GM23338 (cell line): ENCODE results near the gene CDCA5. TPM values are rescaled to one million over a fixed set of nuclear protein-coding genes. Genes with fewer than 3 reads are reported as not detected.
A peak's percentile ranks its signal among the peaks of the same experiment; 100 is the strongest.

ENCODE experiments used
- ATAC-seq: fragments of 200-7000 bp; cut with Tn5 transposase; 3 replicates; pipeline ENCODE4 v1.9.1; 2020
- DNase-seq: peaks from one replicate; pipeline ENCODE4 v3.0.0-alpha.2; 2015; ENCODE audit warnings: low spot score
- H2AFZ ChIP-seq: fragments of 200-600 bp; sonication (generic); 2 replicates; pipeline ENCODE4 v1.8.0; 2016; ENCODE audit warnings: antibody characterized with exemption, mild to moderate bottlenecking, moderate library complexity
- H3F3A ChIP-seq: fragments of 200-600 bp; sonication (generic); replicated peaks from 2 replicates; pipeline ENCODE4 v1.8.0; 2017; ENCODE audit warnings: antibody characterized with exemption, mixed run types, low read depth
- H3K27ac ChIP-seq: fragments of 200-600 bp; sonication (generic); 2 replicates; pipeline ENCODE4 v1.6.1; 2016; ENCODE audit warnings: low read depth
- H3K27me3 ChIP-seq: fragments of 200-600 bp; sonication (generic); 2 replicates; pipeline ENCODE4 v1.8.0; 2016; ENCODE audit warnings: mild to moderate bottlenecking, mixed run types, moderate library complexity; ENCODE audit not compliant: insufficient read depth
- H3K36me3 ChIP-seq: fragments of 200-600 bp; sonication (generic); 2 replicates; pipeline ENCODE4 v1.8.0; 2016; ENCODE audit warnings: mild to moderate bottlenecking; ENCODE audit not compliant: insufficient read depth
- H3K4me1 ChIP-seq: fragments of 200-600 bp; sonication (generic); 2 replicates; pipeline ENCODE4 v1.8.0; 2016; ENCODE audit warnings: mild to moderate bottlenecking, moderate library complexity; ENCODE audit not compliant: insufficient read depth
- H3K4me2 ChIP-seq: fragments of 200-600 bp; sonication (generic); 2 replicates; pipeline ENCODE4 v1.7.1; 2017; ENCODE audit warnings: mixed run types
- H3K4me3 ChIP-seq: fragments of 200-600 bp; sonication (generic); 2 replicates; pipeline ENCODE4 v1.6.1; 2016; ENCODE audit warnings: mixed run types
- H3K79me2 ChIP-seq: fragments of 200-600 bp; sonication (generic); replicated peaks from 2 replicates; pipeline ENCODE4 v1.8.0; 2017; ENCODE audit warnings: mild to moderate bottlenecking; ENCODE audit not compliant: insufficient read depth
- H3K9me2 ChIP-seq: fragments of 200-600 bp; sonication (generic); 2 replicates; pipeline ENCODE4 v1.8.0; 2017; ENCODE audit not compliant: insufficient read depth
- H4K20me1 ChIP-seq: fragments of 200-600 bp; sonication (generic); replicated peaks from 2 replicates; pipeline ENCODE4 v1.8.0; 2017; ENCODE audit warnings: mild to moderate bottlenecking; ENCODE audit not compliant: insufficient read depth
- H3K27ac Mint-ChIP-seq: 2 replicates; pipeline ENCODE4 v1.8.0; 2020; ENCODE audit warnings: inconsistent platforms, mild to moderate bottlenecking, moderate library complexity, mixed read lengths
- H3K27me3 Mint-ChIP-seq: 3 replicates; pipeline ENCODE4 v1.8.0; 2022; ENCODE audit warnings: low read depth, mild to moderate bottlenecking, moderate library complexity, mixed read lengths, inconsistent platforms; ENCODE audit not compliant: insufficient read depth, poor library complexity
- H3K36me3 Mint-ChIP-seq: 3 replicates; pipeline ENCODE4 v1.8.0; 2021; ENCODE audit warnings: low read depth, mild to moderate bottlenecking, inconsistent platforms, moderate library complexity, mixed read lengths
- H3K4me1 Mint-ChIP-seq: 3 replicates; pipeline ENCODE4 v1.8.0; 2020; ENCODE audit warnings: mild to moderate bottlenecking, inconsistent platforms, mixed read lengths
- H3K4me3 Mint-ChIP-seq: 3 replicates; pipeline ENCODE4 v1.8.0; 2021; ENCODE audit warnings: moderate library complexity, mild to moderate bottlenecking, inconsistent platforms, mixed read lengths
- H3K9me3 Mint-ChIP-seq: 3 replicates; pipeline ENCODE4 v1.8.0; 2020; ENCODE audit warnings: moderate library complexity, mild to moderate bottlenecking, inconsistent platforms, mixed read lengths
- CREB1 ChIP-seq: fragments of 250-450 bp; sonication (Bioruptor Pico); IDR thresholded peaks from 2 replicates; pipeline ENCODE4 v1.5.0; 2020; ENCODE audit warnings: low read depth, mild to moderate bottlenecking, moderate library complexity
- CTCF ChIP-seq, 2 experiments: fragments of 200-600 bp in 1 of 2; sonication (generic) in 1 of 2; conservative IDR thresholded peaks; 2 replicates each; pipeline versions ENCODE4 v1.5.1 to v1.6.1; 2016 to 2017; ENCODE audit warnings: antibody characterized with exemption in 2 of 2, low read depth in 2 of 2, mild to moderate bottlenecking in 2 of 2, moderate library complexity in 1 of 2
- ETS1 ChIP-seq: IDR thresholded peaks from 2 replicates; pipeline ENCODE4 v1.6.1; 2016; ENCODE audit warnings: antibody characterized with exemption
- EZH2 ChIP-seq: fragments of 200-600 bp; sonication (generic); IDR thresholded peaks from one replicate; pipeline ENCODE4 v1.8.0; 2017; ENCODE audit warnings: antibody characterized with exemption, mild to moderate bottlenecking, low read depth; ENCODE audit not compliant: unreplicated experiment
- EZH2phosphoT487 ChIP-seq: fragments of 200-600 bp; sonication (generic); IDR thresholded peaks from one replicate; pipeline ENCODE4 v1.8.1; 2018; ENCODE audit warnings: antibody characterized with exemption; ENCODE audit not compliant: unreplicated experiment
- JUNB ChIP-seq: IDR thresholded peaks from one replicate; pipeline ENCODE4 v1.6.1; 2016; ENCODE audit warnings: antibody characterized with exemption; ENCODE audit not compliant: unreplicated experiment
- NANOG ChIP-seq: IDR thresholded peaks from 2 replicates; pipeline ENCODE4 v1.6.1; 2016; ENCODE audit warnings: antibody characterized with exemption, borderline replicate concordance
- POLR2AphosphoS5 ChIP-seq: IDR thresholded peaks from 2 replicates; pipeline ENCODE4 v1.6.1; 2016; ENCODE audit warnings: antibody characterized with exemption, low read depth
- STAT1 ChIP-seq: IDR thresholded peaks from one replicate; pipeline ENCODE4 v1.6.1; 2016; ENCODE audit warnings: antibody characterized with exemption; ENCODE audit not compliant: unreplicated experiment
- ZNF114 ChIP-seq: fragments of 250-450 bp; sonication (Bioruptor Pico); IDR thresholded peaks from 2 replicates; pipeline ENCODE4 v1.5.0; 2020; ENCODE audit warnings: mild to moderate bottlenecking, moderate library complexity
- ZNF331 ChIP-seq: fragments of 250-450 bp; sonication (Bioruptor Pico); IDR thresholded peaks from 2 replicates; pipeline ENCODE4 v1.5.0; 2020; ENCODE audit warnings: low read depth, mild to moderate bottlenecking, moderate library complexity
- polyA plus RNA-seq: library from polyadenylated mRNA; unstranded; fragments of >200 nt; fragmentation: Nextera tagmentation; extraction: Ambion mirVana; gene quantifications from 2 replicates; pipeline ENCODE4 v1.2.1, GENCODE V29; 2016
- total RNA-seq: library from RNA; depleted of rRNA; stranded (reverse); fragments of >200 nt; shearing (Covaris generic); gene quantifications from 2 replicates; pipeline ENCODE4 v1.2.3, GENCODE V29; 2014
- TF ChIP-seq, protein P1 (sequence below): IDR thresholded peaks from one replicate; pipeline ENCODE4 v1.6.1; 2018; ENCODE audit warnings: antibody characterized with exemption; ENCODE audit not compliant: unreplicated experiment
- TF ChIP-seq, protein P2 (sequence below): fragments of 250-450 bp; sonication (Bioruptor Pico); IDR thresholded peaks from 2 replicates; pipeline ENCODE4 v1.5.0; 2020; ENCODE audit warnings: mild to moderate bottlenecking, moderate library complexity

CDCA5 gene
- total and polyA plus RNA-seq, 2 experiments from 2014 or later, result 53.3 to 70.9 TPM

GRCh38 chr11:65121447-65121864 is 37.6 kb upstream of the CDCA5 start:
- Mint-ChIP-seq H3K9me3 (no peaks in the 10 kb centered on the region; the same call in 2 of the 3 replicates), H3K36me3 (peaks cover 75% of the 10 kb centered on the region), H3K4me1 (peaks cover 20% of the 10 kb centered on the region), H3K27ac (peak overlapping the region; percentile 99), H3K27me3 (peaks cover 27% of the 10 kb centered on the region), H3K4me3 (peak overlapping the region; percentile 100)
- TF ChIP-seq, protein P1, sequence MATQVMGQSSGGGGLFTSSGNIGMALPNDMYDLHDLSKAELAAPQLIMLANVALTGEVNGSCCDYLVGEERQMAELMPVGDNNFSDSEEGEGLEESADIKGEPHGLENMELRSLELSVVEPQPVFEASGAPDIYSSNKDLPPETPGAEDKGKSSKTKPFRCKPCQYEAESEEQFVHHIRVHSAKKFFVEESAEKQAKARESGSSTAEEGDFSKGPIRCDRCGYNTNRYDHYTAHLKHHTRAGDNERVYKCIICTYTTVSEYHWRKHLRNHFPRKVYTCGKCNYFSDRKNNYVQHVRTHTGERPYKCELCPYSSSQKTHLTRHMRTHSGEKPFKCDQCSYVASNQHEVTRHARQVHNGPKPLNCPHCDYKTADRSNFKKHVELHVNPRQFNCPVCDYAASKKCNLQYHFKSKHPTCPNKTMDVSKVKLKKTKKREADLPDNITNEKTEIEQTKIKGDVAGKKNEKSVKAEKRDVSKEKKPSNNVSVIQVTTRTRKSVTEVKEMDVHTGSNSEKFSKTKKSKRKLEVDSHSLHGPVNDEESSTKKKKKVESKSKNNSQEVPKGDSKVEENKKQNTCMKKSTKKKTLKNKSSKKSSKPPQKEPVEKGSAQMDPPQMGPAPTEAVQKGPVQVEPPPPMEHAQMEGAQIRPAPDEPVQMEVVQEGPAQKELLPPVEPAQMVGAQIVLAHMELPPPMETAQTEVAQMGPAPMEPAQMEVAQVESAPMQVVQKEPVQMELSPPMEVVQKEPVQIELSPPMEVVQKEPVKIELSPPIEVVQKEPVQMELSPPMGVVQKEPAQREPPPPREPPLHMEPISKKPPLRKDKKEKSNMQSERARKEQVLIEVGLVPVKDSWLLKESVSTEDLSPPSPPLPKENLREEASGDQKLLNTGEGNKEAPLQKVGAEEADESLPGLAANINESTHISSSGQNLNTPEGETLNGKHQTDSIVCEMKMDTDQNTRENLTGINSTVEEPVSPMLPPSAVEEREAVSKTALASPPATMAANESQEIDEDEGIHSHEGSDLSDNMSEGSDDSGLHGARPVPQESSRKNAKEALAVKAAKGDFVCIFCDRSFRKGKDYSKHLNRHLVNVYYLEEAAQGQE, result no peak
- TF ChIP-seq ZNF331 (CRISPR knock-in tag), result no peak
- no peak for TF ChIP-seq EZH2phosphoT487
- TF ChIP-seq JUNB, result no peak
- no peak for TF ChIP-seq CREB1 (CRISPR knock-in tag)
- no peak for TF ChIP-seq NANOG
- TF ChIP-seq, protein P2, sequence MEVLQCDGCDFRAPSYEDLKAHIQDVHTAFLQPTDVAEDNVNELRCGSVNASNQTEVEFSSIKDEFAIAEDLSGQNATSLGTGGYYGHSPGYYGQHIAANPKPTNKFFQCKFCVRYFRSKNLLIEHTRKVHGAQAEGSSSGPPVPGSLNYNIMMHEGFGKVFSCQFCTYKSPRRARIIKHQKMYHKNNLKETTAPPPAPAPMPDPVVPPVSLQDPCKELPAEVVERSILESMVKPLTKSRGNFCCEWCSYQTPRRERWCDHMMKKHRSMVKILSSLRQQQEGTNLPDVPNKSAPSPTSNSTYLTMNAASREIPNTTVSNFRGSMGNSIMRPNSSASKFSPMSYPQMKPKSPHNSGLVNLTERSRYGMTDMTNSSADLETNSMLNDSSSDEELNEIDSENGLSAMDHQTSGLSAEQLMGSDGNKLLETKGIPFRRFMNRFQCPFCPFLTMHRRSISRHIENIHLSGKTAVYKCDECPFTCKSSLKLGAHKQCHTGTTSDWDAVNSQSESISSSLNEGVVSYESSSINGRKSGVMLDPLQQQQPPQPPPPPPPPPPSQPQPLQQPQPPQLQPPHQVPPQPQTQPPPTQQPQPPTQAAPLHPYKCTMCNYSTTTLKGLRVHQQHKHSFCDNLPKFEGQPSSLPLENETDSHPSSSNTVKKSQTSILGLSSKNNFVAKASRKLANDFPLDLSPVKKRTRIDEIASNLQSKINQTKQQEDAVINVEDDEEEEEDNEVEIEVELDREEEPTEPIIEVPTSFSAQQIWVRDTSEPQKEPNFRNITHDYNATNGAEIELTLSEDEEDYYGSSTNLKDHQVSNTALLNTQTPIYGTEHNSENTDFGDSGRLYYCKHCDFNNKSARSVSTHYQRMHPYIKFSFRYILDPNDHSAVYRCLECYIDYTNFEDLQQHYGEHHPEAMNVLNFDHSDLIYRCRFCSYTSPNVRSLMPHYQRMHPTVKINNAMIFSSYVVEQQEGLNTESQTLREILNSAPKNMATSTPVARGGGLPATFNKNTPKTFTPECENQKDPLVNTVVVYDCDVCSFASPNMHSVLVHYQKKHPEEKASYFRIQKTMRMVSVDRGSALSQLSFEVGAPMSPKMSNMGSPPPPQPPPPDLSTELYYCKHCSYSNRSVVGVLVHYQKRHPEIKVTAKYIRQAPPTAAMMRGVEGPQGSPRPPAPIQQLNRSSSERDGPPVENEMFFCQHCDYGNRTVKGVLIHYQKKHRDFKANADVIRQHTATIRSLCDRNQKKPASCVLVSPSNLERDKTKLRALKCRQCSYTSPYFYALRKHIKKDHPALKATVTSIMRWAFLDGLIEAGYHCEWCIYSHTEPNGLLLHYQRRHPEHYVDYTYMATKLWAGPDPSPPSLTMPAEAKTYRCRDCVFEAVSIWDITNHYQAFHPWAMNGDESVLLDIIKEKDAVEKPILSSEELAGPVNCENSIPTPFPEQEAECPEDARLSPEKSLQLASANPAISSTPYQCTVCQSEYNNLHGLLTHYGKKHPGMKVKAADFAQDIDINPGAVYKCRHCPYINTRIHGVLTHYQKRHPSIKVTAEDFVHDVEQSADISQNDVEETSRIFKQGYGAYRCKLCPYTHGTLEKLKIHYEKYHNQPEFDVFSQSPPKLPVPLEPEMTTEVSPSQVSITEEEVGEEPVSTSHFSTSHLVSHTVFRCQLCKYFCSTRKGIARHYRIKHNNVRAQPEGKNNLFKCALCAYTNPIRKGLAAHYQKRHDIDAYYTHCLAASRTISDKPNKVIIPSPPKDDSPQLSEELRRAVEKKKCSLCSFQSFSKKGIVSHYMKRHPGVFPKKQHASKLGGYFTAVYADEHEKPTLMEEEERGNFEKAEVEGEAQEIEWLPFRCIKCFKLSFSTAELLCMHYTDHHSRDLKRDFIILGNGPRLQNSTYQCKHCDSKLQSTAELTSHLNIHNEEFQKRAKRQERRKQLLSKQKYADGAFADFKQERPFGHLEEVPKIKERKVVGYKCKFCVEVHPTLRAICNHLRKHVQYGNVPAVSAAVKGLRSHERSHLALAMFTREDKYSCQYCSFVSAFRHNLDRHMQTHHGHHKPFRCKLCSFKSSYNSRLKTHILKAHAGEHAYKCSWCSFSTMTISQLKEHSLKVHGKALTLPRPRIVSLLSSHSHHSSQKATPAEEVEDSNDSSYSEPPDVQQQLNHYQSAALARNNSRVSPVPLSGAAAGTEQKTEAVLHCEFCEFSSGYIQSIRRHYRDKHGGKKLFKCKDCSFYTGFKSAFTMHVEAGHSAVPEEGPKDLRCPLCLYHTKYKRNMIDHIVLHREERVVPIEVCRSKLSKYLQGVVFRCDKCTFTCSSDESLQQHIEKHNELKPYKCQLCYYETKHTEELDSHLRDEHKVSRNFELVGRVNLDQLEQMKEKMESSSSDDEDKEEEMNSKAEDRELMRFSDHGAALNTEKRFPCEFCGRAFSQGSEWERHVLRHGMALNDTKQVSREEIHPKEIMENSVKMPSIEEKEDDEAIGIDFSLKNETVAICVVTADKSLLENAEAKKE (CRISPR knock-in tag), result no peak
- no peak for TF ChIP-seq ETS1
- no peak for TF ChIP-seq CTCF (conservative IDR thresholded peaks at IDR 0.05; ENCODE audit: low read depth in 2 of 2)
- TF ChIP-seq EZH2, result no peak
- no peak for TF ChIP-seq ZNF114 (CRISPR knock-in tag)
- no peak for TF ChIP-seq STAT1
- TF ChIP-seq POLR2AphosphoS5, result no peak
- Histone ChIP-seq H3K4me2 (peak overlapping the region; percentile 96), H3K4me3 (peak overlapping the region; percentile 94), H3K27me3 (no peaks in the 10 kb centered on the region), H4K20me1 (peaks cover 10% of the 10 kb centered on the region), H3K27ac (peak overlapping the region; percentile 90), H3K9me2 (no peaks in the 10 kb centered on the region), H3K79me2 (peaks cover 44% of the 10 kb centered on the region), H2AFZ (no peak overlapping the region), H3K4me1 (peaks cover 11% of the 10 kb centered on the region), H3K36me3 (peaks cover 18% of the 10 kb centered on the region), H3F3A (peaks cover 34% of the 10 kb centered on the region)
- no peak; the same call in 2 of the 3 replicates for ATAC-seq
- peak; percentile 35 for DNase-seq
